NCI-H82 (cell line): ENCODE results near the gene GIPC3.
A peak's percentile ranks its signal among the peaks of the same experiment; 100 is the strongest.
"Not testable (repeated sequence)": the region's sequence is repeated elsewhere in the genome, so short reads cannot be mapped to it uniquely, and the experiment has no call there.

ENCODE experiments used
- DNase-seq: peaks from one replicate; lab custom pipeline; 2025; lab: John Stamatoyannopoulos, UW

The GIPC3 gene

DNA sequence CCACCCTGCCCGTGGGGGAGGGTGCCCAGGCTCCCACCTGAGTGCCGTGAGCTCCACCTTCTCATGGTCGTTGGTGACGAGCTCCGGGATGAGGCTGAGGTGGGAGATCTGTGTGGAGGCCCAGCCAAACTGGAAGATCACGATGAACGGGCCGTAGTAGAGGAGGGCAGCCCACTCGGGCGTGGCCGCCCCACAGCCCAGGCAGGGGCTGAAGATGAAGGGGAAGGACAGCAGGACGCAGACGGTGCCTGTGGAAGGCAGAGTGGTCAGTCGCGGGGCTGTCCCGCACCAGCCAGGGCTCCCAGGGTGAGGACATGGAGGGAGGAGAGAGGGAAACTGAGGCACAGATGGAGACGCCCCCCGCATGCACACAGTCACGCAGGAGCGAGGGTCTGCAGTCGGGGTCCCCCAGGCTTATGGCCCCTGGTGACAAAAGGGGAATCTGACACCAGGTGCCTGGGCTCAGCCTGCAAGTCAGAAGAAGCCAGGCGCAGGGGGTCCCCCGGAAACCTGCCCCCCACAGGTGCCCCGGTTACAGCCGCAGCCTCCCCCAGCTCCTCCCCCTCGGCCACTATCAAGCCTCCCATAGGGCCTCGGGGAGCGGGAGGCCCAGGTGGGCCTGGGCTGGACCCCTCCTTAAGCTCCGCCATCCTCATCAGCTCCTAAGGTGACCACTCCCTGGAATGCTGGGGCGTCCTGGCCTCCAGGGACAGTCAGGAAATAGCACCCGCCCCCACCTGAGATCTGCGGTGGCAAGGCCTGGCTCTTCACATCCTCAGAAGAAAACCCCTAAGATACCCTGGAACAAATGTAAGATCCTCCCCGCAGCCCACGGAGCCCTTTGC lies 34.1 kb upstream of the GIPC3 start:
- no peak for DNase-seq

DNA sequence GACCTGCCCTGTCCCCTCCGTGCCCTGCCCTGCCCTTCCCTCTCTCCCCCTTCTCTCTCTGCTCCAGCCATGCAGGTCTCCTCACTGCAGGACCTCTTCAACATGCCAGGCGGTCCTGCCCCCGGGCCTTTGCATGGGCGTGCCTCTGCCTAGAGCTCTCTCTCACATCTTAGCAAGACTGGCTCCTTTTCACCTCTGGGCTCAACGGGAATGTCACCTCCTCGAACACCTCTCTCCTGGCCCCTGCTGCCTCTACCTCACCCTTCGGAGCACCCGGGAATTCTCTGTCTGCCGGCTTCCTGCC lies 33.5 kb upstream of the GIPC3 start:
- DNase-seq = no peak

DNA sequence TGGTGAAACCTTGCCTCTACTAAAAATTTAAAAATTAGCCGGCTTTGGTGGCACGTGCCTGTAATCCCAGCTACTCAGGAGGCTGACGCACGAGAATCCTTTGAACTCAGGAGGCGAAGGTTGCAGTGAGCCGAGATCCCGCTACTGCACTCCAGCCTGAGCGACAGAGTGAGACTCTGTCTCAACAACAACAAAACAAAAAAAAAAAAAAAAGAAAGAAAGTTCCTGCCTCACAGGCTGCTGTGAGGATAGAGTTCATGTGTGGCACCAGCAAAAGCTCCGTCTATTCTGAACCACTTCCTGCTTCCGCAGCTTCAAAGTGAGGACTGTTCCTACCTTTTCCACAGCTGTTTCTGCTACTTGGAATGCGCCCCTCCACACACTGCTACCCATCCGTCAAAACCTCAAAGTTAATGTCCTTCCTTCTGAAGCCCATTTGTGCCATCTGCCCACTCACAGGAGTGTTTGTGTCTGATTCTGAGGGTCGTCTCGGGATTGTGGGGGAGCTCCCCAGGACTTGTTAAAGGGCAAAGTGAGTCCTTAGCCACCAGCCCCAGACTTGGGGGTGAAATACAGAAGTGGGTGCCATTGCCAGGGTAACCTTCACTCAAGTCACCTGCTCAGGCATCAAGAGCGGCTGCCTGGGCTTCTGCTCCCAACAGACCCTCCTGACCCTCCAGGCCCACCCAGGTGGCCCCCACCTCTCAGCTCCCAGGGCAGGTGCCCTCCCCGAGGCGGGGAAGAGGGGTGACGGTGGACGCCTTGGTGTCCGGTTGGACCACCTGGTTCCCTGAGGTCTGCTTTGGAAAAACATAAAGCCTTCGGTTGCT lies 30.8 kb upstream of the GIPC3 start:
- DNase-seq = no peak

DNA sequence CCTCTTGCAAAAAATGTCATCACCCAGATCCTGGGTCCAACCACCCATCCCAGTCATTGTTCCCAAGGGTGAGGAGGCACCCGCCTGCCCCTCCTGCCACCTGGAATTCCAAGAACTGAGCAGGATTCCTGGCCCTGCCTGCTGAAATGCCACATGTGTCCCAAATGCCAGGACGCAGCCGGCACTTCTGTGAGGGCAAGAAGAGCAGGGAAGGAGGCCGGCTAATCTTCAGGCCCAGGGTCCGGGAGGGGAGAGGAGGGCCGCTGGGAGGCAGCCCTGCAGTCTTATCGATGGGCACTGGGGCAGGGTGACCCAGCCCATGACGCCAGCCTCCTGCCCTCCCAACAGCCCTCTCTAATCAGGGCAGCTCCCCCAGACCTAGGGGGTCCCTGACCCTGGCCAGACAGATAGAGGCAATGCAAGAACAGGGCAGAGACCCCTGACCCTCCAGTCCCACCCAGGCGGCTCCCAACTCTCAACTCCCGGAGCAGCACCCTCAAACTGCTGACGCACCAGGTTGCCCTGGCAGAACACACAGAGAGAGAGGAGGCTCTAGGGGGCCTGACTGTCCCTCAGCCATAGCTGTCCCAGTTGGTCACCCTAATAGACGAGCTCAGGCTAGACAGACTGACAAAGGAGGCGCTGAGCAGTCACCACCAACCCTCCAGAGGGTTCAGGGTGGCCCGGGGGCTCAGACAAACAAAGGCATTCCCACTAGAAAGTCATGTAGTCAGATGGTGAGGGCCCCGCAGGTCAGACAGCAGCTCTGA lies 29.4 kb upstream of the GIPC3 start:
- no peak for DNase-seq

DNA sequence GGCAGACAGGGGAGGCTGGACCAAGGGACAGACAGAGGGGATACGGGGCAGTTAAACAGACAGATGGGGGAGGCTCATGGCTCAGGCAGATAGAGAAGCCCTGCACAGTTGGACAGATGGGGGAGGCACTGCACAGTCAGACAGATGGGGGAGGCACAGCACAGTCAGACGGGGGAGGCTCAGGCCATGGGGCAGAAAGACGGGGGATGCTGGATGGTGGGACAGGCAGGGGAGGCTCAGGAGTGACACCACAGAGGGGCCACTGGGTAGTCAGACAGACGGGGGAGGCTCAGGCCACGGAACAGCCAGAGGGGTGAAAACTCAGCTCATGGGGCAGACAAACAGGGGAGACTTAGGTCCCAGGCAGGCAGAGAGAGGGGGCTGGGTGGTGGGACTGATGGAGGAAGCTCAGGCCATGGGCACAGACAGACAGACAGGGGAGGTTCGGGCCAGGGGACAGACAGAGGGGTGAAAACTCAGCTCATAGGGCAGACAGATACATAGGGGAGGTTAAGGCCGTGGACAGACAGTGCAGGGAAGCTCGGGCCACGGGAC lies 28.8 kb upstream of the GIPC3 start:
- no peak for DNase-seq

DNA sequence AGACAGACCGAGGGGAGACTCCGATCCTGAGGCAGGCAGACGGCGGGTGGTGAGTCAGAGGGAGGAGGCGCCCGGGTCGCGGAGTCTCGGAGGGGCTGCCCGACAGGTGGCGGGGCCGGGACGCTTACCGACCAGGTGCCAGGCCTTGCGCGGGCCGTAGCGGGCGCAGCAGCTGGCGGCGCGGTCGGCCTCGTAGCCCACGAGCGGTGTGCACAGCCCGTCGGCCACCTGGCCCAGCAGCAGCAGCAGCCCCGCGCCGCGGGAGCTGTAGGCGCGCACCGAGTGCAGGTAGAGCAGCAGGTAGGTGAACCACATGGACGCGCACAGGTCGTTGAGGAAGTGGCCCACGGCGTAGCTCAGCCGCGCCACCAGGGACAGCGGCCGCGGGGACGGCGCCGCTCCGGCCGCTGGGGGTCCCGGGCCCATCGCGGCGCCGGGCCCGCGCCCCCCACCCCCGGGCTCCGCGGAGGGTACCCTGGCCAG lies 28.3 kb upstream of the GIPC3 start:
- DNase-seq = peak; percentile 27

DNA sequence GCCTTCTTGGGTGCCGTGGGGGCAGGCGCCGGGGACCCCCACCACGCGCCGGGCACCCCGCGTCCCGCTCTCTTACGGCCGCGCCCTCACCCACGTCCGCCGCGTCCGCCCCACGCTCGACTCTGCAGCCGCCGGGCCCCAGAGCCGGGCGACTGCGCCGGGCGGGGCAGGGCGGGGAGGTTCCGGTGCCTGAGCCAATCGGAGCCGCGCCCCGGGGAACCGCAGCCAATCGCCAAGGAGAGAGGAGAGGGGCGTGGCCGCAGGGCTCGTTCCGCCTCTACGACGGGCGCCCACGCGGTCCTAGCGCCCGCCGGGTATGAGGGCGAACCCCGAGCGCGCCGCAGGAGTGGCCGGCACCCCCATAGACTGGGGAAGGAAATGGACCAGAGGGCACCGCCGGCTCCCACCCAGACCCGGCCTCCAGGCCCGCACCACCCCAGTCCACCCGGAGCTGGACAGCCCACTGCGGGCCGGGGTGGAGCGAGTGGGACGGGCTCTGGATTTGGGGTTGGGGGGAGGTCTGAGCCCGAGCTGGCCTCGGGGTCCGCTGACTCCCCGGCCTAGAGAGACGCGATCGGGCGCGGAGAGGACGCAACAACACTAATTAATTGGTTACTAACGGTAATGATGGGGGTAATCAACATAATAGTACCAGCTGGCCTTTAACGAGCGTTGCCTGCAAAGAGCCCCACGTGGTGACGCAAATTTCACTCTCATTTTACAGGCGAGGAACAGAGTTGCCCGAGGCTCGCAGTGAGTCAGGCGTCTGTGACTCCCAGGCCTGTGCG lies 27.6 kb upstream of the GIPC3 start, which contains the start of gene MFSD12:
Gene MFSD12 (minus strand): TSS at position 126 of the 788 bp plus-strand sequence. CDS start 183 bp downstream, outside the sequence.
- peak; percentile 94 for DNase-seq

DNA sequence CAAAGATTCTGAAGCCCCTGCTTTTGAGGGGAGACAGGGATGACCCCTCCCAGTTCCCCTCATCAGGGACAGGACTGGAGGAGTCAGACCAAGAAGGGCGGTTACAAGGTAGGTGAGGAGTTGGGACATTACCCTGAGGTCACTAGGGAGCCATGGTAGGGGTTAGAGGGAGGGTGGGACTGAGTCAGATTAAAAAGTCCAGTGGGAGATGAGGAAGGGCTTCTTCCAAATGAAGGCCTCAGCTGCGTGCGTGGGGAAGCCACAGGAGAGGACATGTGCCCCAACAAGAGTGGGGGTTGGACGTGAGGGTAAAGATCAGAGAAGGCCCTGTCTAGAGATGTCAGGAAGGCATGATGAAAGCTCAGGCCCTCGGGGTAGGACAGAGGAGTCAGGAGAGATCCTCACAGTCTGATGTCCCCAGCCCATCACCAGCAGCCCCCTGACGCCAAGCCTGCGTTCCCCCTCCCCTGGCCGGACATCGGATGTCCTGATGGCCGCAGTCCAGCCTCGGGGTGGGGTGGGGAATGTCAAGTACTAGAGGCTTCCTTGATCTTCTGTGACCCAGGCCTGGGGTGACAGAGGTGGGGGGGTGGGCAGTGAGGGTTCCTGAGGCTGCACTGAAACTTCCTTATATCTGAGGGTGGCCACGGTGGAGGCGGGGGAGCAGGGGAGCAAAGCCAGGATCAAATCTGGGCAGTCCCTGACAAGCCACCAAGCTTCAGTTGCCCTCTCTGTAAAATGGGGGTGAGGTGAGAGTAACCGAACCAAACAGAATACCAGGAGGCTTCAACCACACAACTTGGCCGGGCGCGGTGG lies 21.4 kb upstream of the GIPC3 start:
- no peak for DNase-seq

DNA sequence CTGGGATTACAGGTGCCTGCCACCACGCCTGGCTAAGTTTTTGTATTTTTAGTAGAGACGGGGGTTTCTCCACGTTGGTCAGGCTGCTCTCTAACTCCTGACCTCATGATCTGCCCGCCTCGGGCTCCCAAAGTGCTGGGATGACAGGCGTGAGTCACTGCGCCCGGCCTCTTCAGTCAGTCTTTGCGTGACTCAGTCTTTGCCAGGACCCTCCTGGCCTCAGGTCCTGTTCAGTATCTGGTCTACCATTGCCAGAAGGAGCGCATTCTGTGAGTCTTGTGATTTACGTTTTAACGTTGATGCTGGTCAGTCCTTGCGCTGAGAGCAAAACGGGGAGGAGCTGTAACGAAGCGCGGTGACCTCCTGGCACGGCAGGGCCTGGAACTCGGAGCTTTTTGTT lies 20.1 kb upstream of the GIPC3 start:
- DNase-seq = no peak

DNA sequence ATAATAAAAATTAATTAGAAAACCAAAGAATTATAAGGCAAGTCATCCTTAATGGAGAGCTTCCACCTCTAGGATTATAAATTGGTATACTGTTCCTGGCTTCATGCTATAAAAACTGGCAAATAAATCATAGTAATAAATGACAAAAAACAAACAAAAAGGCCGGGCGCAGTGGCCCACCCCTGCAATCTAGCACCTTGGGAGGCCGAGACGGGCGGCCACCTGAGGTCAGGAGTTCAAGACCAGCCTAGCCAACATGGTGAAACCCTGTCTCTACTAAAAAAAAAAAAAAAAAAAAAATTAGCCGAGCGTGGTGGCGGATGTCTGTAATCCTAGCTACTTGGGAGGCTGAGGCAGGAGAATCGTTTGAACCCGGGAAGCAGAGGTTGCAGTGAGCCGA lies 15.2 kb upstream of the GIPC3 start:
- not testable (repeated sequence) for DNase-seq

DNA sequence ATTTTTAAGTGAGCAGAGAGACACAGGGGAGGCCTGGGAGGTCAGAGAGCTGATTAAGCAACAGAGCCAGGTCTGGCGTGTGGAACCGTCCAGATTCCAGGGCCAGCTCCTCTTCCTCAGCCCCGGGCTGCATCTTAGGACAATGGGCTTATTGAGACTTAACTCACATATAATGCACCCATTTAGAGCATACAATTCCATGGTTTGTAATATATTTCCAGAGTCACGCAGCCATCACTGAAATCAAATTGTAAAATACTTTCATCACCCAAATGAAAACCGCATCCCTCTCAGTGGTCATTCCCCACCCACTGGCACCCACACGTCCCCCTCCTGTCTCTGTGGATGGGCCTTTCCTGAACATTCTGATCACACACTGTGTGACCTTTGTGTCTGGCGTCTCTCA lies 14.7 kb upstream of the GIPC3 start:
- no peak for DNase-seq

DNA sequence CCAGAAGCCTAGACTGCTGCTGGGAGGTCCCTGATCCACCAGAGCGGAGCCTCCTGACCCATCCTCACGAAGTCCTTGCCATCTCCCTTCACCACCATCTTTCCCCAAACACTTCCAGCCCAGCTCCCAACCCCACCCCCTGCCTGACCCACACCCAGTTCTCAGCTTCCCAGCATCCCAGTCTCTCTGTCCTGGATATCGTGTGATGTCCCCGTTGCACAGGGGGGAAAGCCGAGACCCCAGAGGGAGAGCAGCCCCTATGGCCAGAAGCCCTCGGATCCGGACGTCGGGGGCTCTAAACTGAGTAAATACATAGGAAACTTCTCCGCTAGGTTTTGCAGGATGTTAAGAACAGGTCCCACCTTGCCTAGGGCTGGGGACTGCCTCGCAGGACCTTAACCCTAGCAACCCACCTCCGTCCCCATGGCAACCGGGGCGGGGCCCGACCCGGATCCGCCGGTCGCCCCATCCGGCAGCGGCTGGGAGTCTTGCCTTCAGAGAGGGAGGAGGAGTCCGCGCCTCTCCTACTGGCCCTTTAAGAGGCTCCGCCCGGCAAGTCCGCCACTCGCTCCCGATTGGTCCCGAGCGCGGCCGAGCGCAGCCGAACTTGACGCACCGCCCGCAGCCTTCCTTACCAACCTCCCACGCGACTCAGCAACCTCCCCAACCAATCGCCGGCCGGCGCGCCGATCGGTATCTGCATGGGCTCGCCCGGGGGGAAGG lies 13.0 kb upstream of the GIPC3 start:
- peak; percentile 99 for DNase-seq

DNA sequence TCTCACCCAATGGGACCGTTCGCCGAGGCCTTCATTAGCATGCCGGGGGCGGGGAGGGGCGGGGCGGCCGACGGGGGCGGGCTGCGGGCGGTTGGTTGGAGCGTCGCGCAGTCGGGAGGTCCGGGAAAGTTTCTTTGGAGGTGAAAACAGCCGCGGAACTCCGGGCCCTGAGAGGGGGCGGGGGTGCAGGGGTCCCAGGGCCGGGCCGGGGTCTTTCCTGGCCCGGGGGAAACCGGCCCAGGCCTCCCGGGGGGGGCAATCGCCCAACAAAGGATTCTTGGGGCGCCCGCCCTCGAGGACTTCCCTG lies 12.5 kb upstream of the GIPC3 start, which contains the start of gene HMG20B:
Gene HMG20B (plus strand): TSS at position 90 of the 307 bp plus-strand sequence. CDS start 366 bp downstream, outside the sequence.
- no peak for DNase-seq

DNA sequence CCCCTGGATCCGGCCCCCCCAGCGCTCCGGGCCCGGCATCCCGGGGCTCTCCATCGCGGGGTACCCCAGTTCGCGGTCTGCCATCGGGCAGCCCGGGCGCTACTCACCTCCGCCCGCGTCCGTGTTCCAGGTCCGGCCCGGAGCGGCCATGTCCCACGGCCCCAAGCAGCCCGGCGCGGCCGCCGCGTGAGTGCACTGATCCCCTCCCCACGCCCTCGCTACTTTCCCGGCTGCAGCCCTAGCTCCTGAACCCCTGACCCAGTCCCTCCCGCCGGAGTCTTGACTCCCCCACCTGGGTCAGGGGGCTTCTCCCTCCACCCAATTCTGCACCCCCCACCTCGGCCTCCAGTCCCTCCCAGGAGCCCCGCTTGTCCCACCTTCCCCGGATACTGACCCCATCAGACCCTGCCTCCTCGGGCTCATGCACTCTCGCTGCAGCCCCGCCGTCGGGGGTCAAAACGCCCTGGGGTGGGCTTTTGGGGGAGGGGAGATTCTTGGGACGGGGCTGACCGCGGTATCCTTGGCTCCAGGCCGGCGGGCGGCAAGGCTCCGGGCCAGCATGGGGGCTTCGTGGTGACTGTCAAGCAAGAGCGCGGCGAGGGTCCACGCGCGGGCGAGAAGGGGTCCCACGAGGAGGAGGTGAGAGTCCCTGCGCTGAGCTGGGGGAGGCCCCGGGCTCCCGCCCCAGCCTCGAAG lies 12.0 kb upstream of the GIPC3 start:
- peak; percentile 39 for DNase-seq

DNA sequence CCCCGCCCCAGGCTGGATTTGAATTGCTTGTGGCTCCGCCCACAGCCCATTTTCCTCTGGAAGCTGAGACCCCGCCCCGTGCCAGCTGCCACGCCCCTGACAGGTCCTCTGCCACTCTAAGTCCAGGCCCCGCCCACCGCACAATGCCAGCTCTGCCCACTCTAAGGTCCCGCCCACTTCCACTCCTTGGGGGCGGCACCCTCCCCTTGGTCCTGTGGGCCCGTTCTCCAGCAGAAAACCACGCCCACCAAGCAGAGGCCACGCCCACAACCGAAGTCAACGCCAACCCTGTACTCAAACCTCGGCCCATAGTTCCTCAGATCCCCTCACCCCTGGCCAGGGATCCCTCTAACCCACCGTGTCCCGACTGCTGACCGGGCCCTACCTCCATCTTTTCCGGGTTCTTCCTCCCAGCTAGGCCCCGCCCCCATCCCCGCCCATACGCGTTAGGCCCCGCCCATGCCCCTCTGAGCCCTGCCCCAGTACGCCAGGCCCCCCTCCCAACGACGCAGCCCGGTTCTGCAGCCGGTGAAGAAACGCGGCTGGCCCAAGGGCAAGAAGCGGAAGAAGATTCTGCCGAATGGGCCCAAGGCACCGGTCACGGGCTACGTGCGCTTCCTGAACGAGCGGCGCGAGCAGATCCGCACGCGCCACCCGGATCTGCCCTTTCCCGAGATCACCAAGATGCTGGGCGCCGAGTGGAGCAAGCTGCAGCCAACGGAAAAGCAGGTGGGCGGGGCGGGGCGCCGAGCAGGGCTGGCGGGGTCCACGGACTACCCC lies 11.2 kb upstream of the GIPC3 start:
- DNase-seq = peak; percentile 95

DNA sequence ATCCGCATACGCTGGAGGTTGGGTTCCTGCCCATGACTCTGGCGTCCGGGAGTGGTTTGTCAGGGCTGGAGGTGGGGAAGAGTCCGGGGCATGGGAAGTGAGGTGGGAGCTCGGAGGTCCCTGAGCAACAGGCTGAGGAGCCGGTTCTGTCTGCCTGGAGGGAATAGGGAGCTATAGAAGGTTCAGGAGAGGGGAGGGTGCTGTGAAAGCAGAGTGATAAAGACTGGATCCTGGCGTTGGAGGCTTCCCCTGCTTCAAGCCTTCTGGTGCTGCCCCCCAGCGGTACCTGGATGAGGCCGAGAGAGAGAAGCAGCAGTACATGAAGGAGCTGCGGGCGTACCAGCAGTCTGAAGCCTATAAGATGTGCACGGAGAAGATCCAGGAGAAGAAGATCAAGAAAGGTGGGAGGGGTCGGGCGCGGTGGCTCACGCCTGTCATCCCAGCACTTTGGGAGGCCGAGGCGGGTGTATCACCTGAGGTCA lies 10.0 kb upstream of the GIPC3 start:
- peak; percentile 40 for DNase-seq

DNA sequence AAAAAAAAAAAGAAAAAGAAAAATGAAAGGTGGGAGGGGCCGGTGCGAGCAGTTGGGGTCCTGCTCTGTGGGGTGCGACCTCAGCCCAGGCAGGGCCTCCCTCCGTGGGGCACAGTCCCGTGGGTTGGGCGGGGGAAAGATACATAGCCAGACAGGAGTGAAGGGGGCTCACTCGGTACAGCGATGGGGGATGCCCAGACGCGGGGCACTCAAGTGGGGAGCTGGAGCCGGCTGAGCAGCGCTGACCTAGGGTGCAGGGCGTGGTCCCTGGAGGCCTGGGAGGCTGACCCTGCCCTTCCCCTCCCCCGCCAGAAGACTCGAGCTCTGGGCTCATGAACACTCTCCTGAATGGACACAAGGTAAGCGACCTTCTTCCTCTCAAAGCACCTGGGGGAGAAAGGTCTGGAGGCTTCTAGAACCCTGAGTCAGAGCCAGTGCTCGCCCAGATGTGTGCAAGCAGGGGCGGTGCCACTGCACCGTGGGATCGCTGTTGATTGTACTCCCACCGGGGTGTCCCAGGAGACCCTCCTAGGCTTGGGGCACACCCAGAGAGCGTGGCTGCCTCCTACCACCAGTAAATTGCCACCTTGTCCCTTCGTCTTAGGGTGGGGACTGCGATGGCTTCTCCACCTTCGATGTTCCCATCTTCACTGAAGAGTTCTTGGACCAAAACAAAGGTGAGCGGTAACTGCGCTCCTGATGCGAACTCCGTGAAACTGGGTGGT lies 9.2 kb upstream of the GIPC3 start:
- DNase-seq = no peak
